Measurements from ENCODE around the gene FAM241B. TPM values are rescaled to one million over a fixed set of nuclear protein-coding genes. Genes with fewer than 3 reads are reported as not detected.

FAM241B gene
- total RNA-seq, 1 donor from 2014 or later: 2.8 TPM

Other genes starting within 250 kb of the FAM241B start
- gene TACR2, start 213.3 kb upstream of the FAM241B start, total RNA-seq: not detected
- gene TSPAN15, start 178.8 kb upstream of the FAM241B start, total RNA-seq: 8.3 TPM
- gene NEUROG3, start 56.8 kb upstream of the FAM241B start, total RNA-seq: not detected
- gene COL13A1, start 171.7 kb downstream of the FAM241B start, total RNA-seq: 1.0 TPM